Fibroblast of the aortic adventitia (primary cell): Measurements from ENCODE around the gene TEX261. TPM values are rescaled to one million over a fixed set of nuclear protein-coding genes. Genes with fewer than 3 reads are reported as not detected.
"Not testable (repeated sequence)": the region's sequence is repeated elsewhere in the genome, so short reads cannot be mapped to it uniquely, and the experiment has no call there.

ENCODE experiments used
- DNase-seq: peaks from one replicate; pipeline ENCODE4 v3.0.0-alpha.2; 2010; ENCODE audit warnings: low read depth
- H3K4me3 ChIP-seq: 2 replicates; pipeline ENCODE4 v1.5.1; 2011; ENCODE audit warnings: low read depth, mild to moderate bottlenecking, control low read depth, low read length, moderate library complexity
- total RNA-seq: library from RNA; depleted of rRNA; stranded (reverse); fragments of >200 nt; gene quantifications from 2 replicates; pipeline ENCODE4 v1.2.3, GENCODE V29; 2012; ENCODE audit warnings: low replicate concordance
- TF ChIP-seq, protein P1 (sequence below): IDR thresholded peaks from 2 replicates; pipeline ENCODE4 v1.5.1; 2011; ENCODE audit warnings: mild to moderate bottlenecking, low read length, control low read depth, inconsistent platforms; ENCODE audit not compliant: insufficient read depth

TEX261 gene
- total RNA-seq = 11.8 and 44.2 TPM in 2 replicates

DNA sequence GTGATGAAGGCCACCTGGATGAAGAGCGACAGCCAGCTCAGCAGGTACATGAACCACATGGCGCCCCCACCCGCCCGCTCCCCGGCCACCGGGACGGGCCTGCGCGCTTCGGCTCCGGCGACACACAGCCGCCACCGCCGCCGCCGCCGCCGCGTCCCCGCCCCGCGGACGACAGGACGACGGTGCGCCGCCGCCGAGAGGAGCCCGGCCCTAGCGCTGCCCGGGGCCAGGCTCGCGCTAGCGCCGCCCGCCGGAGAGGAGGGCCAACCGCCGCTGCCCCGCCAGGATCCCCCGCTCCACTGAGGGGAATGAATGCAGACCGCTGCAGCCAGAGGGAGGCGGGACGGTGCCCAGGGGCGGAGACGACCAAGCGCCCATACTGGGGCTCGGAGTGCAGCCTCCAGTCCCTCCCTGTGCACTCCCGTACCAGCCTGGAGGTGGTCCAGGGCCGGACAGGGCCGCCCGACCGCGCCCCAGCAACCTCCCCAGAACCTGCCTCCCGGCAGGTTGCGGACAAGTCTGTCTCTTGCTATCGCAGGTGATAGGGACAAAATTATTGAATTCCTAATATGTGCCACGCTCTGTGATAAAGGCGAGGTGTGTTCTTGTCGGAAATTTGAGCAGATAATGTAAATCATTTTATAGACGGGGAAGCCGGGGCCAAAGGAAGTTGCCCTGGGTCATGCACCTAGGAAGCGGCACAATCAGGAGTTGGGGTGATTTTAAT is at the start of gene TEX261:
TSS of gene TEX261 (minus strand) at position 175 of the 727 bp plus-strand sequence. CDS start at position 59, 116 bp downstream.
- DNase-seq = peak; percentile 74
- TF ChIP-seq, protein P1, sequence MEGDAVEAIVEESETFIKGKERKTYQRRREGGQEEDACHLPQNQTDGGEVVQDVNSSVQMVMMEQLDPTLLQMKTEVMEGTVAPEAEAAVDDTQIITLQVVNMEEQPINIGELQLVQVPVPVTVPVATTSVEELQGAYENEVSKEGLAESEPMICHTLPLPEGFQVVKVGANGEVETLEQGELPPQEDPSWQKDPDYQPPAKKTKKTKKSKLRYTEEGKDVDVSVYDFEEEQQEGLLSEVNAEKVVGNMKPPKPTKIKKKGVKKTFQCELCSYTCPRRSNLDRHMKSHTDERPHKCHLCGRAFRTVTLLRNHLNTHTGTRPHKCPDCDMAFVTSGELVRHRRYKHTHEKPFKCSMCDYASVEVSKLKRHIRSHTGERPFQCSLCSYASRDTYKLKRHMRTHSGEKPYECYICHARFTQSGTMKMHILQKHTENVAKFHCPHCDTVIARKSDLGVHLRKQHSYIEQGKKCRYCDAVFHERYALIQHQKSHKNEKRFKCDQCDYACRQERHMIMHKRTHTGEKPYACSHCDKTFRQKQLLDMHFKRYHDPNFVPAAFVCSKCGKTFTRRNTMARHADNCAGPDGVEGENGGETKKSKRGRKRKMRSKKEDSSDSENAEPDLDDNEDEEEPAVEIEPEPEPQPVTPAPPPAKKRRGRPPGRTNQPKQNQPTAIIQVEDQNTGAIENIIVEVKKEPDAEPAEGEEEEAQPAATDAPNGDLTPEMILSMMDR = peak; percentile 59
- H3K4me3 ChIP-seq = peak within 1 kb of the TSS; percentile 86

DNA sequence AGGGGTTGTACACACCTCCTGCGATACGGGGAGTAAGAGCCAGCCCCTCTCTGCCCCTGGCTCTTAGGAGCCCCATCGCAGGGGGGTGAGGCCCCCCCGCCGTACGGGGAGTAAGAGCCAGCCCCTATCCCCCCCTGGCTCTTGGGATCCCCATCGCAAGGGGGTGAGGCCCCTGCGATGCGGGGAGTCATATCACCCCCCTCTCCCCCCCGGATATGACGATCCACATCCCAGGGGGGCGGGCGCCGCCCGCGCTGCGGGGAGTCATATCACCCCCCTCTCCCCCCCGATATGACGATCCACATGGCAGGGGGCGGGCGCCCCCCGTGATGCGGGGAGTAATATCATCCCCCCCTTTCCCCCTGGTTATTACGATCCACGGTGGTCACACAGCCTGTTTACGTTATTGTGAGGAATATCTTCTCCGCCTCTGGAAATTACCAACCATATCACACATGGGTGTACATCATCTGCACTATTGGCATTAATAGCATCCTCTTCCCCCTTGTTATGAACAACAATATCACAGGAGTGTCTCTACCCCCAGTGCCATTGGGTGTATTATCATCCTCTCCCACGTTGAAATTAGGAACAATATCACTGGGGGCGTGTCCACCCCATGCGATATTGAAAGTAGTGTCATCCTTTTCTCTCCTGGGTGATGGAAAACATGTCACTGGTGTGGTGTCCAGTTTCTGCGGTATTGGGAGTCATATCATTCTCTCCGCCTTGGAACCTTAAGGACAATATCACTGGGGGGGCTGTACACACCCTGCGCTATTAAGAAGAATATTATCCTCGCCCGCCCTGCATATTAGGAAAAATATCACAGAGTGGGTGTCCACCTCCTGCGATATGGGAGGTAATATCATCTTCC is 49.1 kb upstream of the TEX261 start:
- TF ChIP-seq, protein P1 = no peak
- no peak for DNase-seq

DNA sequence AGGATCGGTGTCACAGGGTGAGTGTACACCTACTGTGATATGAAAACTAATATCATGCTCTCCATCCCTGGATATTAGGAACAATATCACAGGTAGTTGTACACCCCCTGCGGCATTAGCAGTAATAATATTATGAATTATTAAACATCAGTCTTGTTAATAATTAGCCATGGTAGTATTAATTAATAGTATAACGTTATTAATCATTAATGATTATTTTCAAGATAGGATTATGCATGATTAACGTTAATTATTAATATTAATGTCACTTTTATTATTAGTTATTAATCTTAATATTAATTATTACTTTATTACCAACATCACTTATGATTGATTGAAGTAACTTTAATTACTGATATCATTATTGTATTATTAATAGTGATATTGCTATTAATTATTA is 47.6 kb upstream of the TEX261 start:
- TF ChIP-seq, protein P1 = no peak
- no peak overlapping the region for H3K4me3 ChIP-seq
- DNase-seq = no peak

More for the DNA sequence above, 49.1 kb upstream of the TEX261 start:
- no peak overlapping the region for H3K4me3 ChIP-seq

DNA sequence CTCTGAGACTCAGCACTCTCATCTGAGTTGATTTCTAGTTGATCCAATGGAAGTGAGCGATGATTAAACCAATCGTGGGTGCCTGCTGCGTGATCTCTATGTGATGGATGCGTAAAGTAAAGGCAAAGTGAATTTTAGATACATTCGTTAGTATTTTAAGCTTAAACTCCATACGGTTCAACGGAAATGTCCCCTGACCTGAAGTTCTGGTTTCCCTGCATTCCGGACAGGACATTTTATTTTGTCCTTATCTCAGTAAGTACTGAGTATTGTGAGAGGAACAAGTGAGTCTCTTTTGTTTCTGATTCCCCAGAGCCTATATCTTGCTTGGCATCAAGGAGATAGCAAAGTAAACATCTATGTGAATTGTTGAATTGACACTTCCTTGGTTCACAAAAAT is 41.6 kb upstream of the TEX261 start:
- H3K4me3 ChIP-seq, DNase-seq: not testable (repeated sequence)

DNA sequence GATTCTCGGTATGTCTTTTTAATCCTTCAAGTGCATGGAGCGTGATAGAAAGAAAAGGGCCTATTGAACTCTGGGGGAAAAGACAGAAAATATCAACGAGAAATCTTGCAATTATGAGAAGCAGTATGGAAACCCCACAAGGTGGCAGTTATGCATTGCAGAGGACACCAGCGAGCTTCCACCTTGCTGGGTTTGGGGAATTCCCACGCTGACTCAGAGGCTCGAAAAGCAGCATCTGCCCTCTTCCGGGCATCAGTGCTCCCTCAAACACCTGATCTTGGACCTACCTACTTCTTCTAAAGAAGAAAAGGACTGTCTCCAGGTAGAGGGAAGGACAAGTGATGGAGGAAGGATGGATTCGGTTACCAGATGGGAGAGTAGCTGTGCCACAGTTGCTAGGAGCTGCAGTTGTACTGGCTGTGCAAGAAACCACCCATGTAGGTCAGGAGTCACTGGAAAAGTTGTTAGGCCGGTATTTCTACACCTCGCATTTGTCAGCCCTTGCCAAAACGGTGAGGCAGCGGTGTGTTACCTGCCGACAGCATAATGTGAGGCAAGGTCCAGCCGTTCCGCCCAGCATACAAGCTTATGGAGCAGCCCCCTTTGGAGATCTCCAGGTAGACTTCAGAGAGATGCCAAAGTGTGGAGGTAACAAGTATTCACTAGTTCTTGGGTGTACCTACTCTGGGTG is 29.0 kb upstream of the TEX261 start:
- H3K4me3 ChIP-seq, DNase-seq: not testable (repeated sequence)

DNA sequence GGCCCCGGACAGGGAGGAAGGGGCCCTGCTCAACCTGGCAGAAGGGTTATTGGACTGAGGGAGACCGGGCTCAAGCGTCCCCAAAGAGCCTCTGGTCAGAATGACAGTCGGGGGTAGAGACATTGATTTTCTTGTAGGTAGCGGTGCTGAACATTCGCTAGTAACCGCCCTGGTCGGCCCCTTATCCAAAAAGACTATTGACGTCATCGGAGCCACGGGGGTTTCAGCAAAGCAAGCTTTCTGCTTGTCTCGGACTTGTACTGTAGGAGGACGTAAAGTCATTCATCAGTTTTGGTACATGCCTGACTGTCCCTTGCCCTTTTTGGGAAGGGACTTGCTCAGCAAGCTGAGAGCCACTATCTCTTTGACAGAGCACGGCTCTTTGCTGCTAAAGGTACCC is 26.7 kb upstream of the TEX261 start:
- not testable (repeated sequence) for DNase-seq, H3K4me3 ChIP-seq

DNA sequence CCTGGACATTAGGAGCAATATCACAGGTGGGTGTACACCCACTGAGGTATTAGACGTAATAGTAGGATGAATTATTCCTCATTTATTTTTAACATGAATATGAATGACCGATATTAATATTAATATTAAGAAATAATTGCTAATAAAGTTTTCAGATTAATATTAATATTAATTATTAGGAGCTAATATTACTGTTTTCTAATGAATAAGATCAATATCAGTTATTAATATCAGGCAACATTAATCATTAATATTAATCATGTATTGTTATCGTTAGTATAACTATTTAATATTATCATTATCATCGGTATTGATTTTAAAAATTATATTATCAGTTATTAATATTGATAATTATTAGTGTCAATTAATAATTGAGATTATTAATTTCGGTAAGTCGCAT is 25.3 kb upstream of the TEX261 start:
- not testable (repeated sequence) for DNase-seq, H3K4me3 ChIP-seq

DNA sequence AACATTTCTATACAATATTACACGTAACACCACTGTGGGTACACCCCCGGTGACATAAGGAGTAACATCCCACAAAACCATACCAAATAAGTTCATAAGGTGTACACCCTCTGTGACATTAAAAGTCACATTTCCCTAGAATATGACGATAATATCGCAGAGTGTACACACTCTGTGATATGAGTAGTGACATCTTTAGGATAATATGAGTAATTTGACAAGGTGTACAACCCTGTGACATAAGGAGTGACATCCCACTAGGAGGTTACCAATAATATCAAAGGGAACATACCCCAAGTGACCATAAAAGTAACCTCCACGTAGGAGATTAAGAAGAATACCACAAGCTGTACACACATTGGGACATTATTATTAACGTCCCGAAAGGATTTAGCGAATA is 24.0 kb upstream of the TEX261 start:
- TF ChIP-seq, protein P1 = no peak
- no peak overlapping the region for H3K4me3 ChIP-seq

DNA sequence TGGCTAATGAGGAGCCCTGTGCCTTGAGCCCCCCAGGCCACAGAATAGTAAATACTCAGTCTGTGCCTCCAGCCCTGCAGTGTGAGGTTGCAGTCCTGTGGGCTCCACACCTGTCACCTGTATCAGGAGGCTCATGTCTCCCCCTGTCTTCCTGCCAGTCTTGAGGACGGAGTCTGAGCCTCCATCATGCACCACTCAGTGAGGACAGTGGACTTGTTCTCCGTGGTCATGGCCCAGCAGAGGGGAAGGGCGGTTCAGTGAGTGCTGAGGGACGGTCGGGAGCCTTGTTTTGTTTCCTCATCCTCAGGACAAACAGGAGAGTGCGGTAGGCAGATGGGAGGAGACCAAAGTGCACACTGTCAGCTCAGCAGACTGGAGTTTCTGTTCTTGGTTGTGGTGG is 17.1 kb upstream of the TEX261 start:
- not testable (repeated sequence) for H3K4me3 ChIP-seq, DNase-seq

More for the DNA sequence above, 24.0 kb upstream of the TEX261 start:
- no peak for DNase-seq
